Measurements from ENCODE around the gene NT5DC4.

NT5DC4 gene

DNA sequence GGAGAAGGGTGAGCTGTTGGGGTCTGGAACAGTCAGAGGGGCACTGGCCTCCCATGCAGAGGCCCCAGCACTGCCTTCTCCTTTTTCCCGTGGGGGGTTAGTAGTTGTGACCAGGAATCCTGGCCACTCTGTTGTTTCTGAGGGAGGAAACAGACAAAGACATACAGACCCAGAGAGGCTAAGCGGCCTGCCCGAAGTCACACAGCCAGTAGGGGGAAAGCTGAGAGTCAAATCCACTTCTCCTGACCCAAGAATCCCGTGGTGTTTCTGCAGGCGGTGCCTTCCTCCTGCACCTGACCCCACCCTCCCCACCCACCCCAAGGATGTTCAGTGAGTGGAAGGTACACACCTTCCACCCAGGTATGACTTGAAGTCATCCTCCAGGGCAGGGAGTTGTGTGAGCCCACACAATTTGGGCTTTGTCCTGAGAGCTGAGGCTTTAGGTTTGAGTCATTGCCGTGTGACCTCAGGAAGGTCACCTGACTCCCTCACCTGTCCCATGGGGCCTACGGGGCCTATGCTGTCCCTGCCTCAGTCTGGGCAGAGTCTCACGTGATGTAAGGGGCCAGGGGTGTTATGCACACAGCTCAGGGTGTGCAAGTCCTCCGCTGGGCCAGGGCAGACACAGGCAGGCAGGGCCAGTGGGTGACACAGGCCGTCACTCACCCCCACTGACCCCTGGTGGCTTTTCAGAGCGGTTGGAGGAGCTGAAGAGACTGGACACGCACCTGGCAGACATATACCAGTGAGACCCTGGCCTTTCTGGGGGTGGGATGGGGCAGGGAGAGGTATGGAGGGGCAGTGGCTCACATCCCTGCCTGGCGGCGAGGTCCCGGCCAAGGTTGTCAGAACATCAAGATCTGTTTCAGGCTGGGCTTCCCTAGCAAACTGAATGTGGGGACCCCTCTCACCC, 5.0 kb downstream of the NT5DC4 start:
- Histone ChIP-seq H3K4me1 (ENCODE audit: insufficient read depth, low read length) (peaks cover 8% of the 10 kb centered on the region), H3K4me2 (ENCODE audit: insufficient read depth, low read length) (no peak overlapping the region), H3K9ac (ENCODE audit: low read depth, low read length) (no peak overlapping the region), H3K27ac (ENCODE audit: low read length) (no peak overlapping the region), H3K79me2 (ENCODE audit: insufficient read depth, low read length) (no peaks in the 10 kb centered on the region), H2AFZ (ENCODE audit: low read depth, low read length) (no peak overlapping the region), H3K36me3 (ENCODE audit: insufficient read depth, low read length) (no peaks in the 10 kb centered on the region), H3K27me3 (ENCODE audit: insufficient read depth, low read length, poor library complexity) (no peaks in the 10 kb centered on the region), H3K9me3 (ENCODE audit: insufficient read depth, low read length, severe bottlenecking) (no peaks in the 10 kb centered on the region), H3K4me3 (ENCODE audit: low read depth in 1 of 2, low read length in 2 of 2) (no peak overlapping the region), H4K20me1 (ENCODE audit: insufficient read depth, low read length) (no peaks in the 10 kb centered on the region)
- ATAC-seq (ENCODE audit: insufficient read depth, low read depth) (no peak), DNase-seq (no peak)
- TF ChIP-seq EZH2 (IDR thresholded peaks at IDR 0.05; ENCODE audit: borderline replicate concordance, low read depth, low read length, severe bottlenecking) (no peak), CTCF (IDR thresholded peaks at IDR 0.05; ENCODE audit: borderline replicate concordance, extremely low read depth, low read length, poor library complexity, severe bottlenecking) (no peak)

DNA sequence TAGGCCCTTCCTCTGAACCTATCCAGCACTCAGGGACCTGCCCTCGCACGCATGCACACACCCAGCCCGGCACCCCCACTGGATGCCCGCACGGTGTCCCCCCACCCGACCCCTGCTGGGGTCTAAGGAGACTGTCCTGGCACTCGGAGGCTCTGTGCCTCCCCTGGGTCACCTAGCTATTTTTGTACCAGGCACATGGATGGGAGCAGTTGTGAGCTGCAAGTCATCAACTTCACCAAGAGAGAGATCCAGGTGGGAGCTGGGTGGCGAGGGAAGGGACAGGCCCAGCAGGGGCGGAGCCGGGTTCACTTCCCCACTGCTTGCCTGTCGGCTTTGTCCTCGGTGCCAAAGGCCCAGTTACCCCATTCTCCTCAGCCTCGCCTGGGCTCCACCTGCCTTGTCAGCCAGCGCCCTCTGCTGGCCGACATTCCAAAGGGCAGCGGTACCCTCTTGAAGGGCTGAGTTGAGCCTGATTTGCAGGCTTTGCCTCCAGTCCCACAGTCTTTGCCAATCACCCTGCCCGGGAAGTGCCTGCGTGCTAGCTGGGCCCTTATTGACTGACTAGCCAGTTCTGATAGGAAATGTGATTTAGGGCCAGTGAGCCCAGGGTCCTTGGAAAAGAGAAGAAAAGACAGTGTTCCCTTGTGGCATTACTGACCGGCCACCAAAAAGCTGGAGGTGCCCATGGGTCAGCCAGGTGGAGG, 5.8 kb downstream of the NT5DC4 start:
- Histone ChIP-seq H3K9me3 (ENCODE audit: insufficient read depth, low read length, severe bottlenecking) (no peaks in the 10 kb centered on the region), H3K4me3 (ENCODE audit: low read depth in 1 of 2, low read length in 2 of 2) (no peak overlapping the region), H4K20me1 (ENCODE audit: insufficient read depth, low read length) (no peaks in the 10 kb centered on the region), H3K27ac (ENCODE audit: low read length) (no peak overlapping the region), H3K36me3 (ENCODE audit: insufficient read depth, low read length) (no peaks in the 10 kb centered on the region), H3K79me2 (ENCODE audit: insufficient read depth, low read length) (no peaks in the 10 kb centered on the region), H3K4me2 (ENCODE audit: insufficient read depth, low read length) (no peak overlapping the region), H3K9ac (ENCODE audit: low read depth, low read length) (no peak overlapping the region), H2AFZ (ENCODE audit: low read depth, low read length) (peak overlapping the region; percentile 53; the same call in 1 of the 2 replicates), H3K4me1 (ENCODE audit: insufficient read depth, low read length) (peaks cover 8% of the 10 kb centered on the region), H3K27me3 (ENCODE audit: insufficient read depth, low read length, poor library complexity) (no peaks in the 10 kb centered on the region)
- peak; percentile 88 for DNase-seq
- TF ChIP-seq EZH2 (IDR thresholded peaks at IDR 0.05; ENCODE audit: borderline replicate concordance, low read depth, low read length, severe bottlenecking) = no peak
- TF ChIP-seq CTCF (IDR thresholded peaks at IDR 0.05; ENCODE audit: borderline replicate concordance, extremely low read depth, low read length, poor library complexity, severe bottlenecking) = peak; percentile 99
- peak; percentile 97 for ATAC-seq (ENCODE audit: insufficient read depth, low read depth)

GRCh38 chr2:112727276-112728028, 6.6 kb downstream of the NT5DC4 start:
- Histone ChIP-seq H3K79me2 (ENCODE audit: insufficient read depth, low read length) (no peaks in the 10 kb centered on the region), H3K27ac (ENCODE audit: low read length) (no peak overlapping the region), H4K20me1 (ENCODE audit: insufficient read depth, low read length) (no peaks in the 10 kb centered on the region), H3K36me3 (ENCODE audit: insufficient read depth, low read length) (no peaks in the 10 kb centered on the region), H3K4me1 (ENCODE audit: insufficient read depth, low read length) (peaks cover 8% of the 10 kb centered on the region), H3K9ac (ENCODE audit: low read depth, low read length) (no peak overlapping the region), H3K4me3 (ENCODE audit: low read depth in 1 of 2, low read length in 2 of 2) (no peak overlapping the region), H2AFZ (ENCODE audit: low read depth, low read length) (no peak overlapping the region), H3K4me2 (ENCODE audit: insufficient read depth, low read length) (no peak overlapping the region), H3K27me3 (ENCODE audit: insufficient read depth, low read length, poor library complexity) (no peaks in the 10 kb centered on the region), H3K9me3 (ENCODE audit: insufficient read depth, low read length, severe bottlenecking) (no peaks in the 10 kb centered on the region)
- TF ChIP-seq CTCF (IDR thresholded peaks at IDR 0.05; ENCODE audit: borderline replicate concordance, extremely low read depth, low read length, poor library complexity, severe bottlenecking) (no peak), EZH2 (IDR thresholded peaks at IDR 0.05; ENCODE audit: borderline replicate concordance, low read depth, low read length, severe bottlenecking) (no peak)
- no peak for DNase-seq
- no peak for ATAC-seq (ENCODE audit: insufficient read depth, low read depth)
